DMS 273 (cell line): ENCODE results near the gene TBC1D24.
"Not testable (repeated sequence)": the region's sequence is repeated elsewhere in the genome, so short reads cannot be mapped to it uniquely, and the experiment has no call there.

Experiments
- DNase-seq: peaks from one replicate; lab custom pipeline; 2025; ENCODE audit not compliant: unreplicated experiment; lab: John Stamatoyannopoulos, UW

Gene TBC1D24

GRCh38 chr16:2468233-2468724 lies 6.6 kb upstream of the TBC1D24 start:
- peak; percentile 97 for DNase-seq

- peak; percentile 99 for DNase-seq
Observed at GRCh38 chr16:2468725-2469398, 6.1 kb upstream of the TBC1D24 start.

GRCh38 chr16:2469399-2470233 lies 5.3 kb upstream of the TBC1D24 start:
- peak; percentile 78 for DNase-seq

GRCh38 chr16:2470234-2470601 lies 4.7 kb upstream of the TBC1D24 start:
- no peak for DNase-seq

- DNase-seq, result peak; percentile 95
Observed at GRCh38 chr16:2470603-2471015, 4.3 kb upstream of the TBC1D24 start.

- DNase-seq, result peak; percentile 97
Observed at GRCh38 chr16:2471016-2471652, 3.8 kb upstream of the TBC1D24 start, which contains the start of gene NTN3. NTN3 (plus strand) TSS chr16:2471297; CDS start chr16:2471702, 405 bp downstream.

- DNase-seq, result peak; percentile 78
Observed at GRCh38 chr16:2471653-2472487, 3.1 kb upstream of the TBC1D24 start.

- no peak for DNase-seq
Observed at GRCh38 chr16:2472488-2472864, 2.5 kb upstream of the TBC1D24 start.

GRCh38 chr16:2472885-2473445 lies 2.0 kb upstream of the TBC1D24 start:
- no peak for DNase-seq

- DNase-seq, result peak; percentile 79
Observed at GRCh38 chr16:2473446-2473926, 1.4 kb upstream of the TBC1D24 start.

GRCh38 chr16:2473999-2474876 lies 689 bp upstream of the TBC1D24 start:
- peak; percentile 79 for DNase-seq

- peak; percentile 59 for DNase-seq
Observed at GRCh38 chr16:2475413-2476344, 752 bp downstream of the TBC1D24 start.

GRCh38 chr16:2476345-2476720 lies 1.4 kb downstream of the TBC1D24 start:
- no peak for DNase-seq

- no peak for DNase-seq
Observed at GRCh38 chr16:2476741-2477140, 1.8 kb downstream of the TBC1D24 start.

- DNase-seq, result no peak
Observed at GRCh38 chr16:2477327-2477726, 2.4 kb downstream of the TBC1D24 start.

- peak; percentile 54 for DNase-seq
Observed at GRCh38 chr16:2478279-2478678, 3.4 kb downstream of the TBC1D24 start.

GRCh38 chr16:2479996-2480395 lies 5.1 kb downstream of the TBC1D24 start:
- DNase-seq, result not testable (repeated sequence)

- no peak for DNase-seq
Observed at GRCh38 chr16:2480948-2481347, 6.0 kb downstream of the TBC1D24 start.
